Duodenal mucosa (tissue), 2 donors: ENCODE data around the gene DNAH2.

Source experiments
- H3K27ac ChIP-seq: one replicate; pipeline ENCODE4 v1.7.0; 2013; ENCODE audit warnings: low read depth, low read length
- H3K27me3 ChIP-seq, 2 donors: one replicate each; pipeline ENCODE4 v1.7.0; 2013; ENCODE audit warnings: low read length in 2 of 2, control low read depth in 1 of 2; ENCODE audit not compliant: insufficient read depth in 2 of 2, control insufficient read depth in 1 of 2
- H3K36me3 ChIP-seq, 2 donors: one replicate each; pipeline ENCODE4 v1.7.0; 2013; ENCODE audit warnings: low read length in 2 of 2, control low read depth in 1 of 2; ENCODE audit not compliant: insufficient read depth in 2 of 2, control insufficient read depth in 1 of 2
- H3K4me1 ChIP-seq, 2 donors: one replicate each; pipeline ENCODE4 v1.7.0; 2013; ENCODE audit warnings: low read length in 2 of 2, control low read depth in 1 of 2; ENCODE audit not compliant: insufficient read depth in 2 of 2, control insufficient read depth in 1 of 2
- H3K4me3 ChIP-seq, 2 donors: one replicate each; pipeline ENCODE4 v1.7.0; 2013; ENCODE audit warnings: low read length in 2 of 2, low read depth in 1 of 2
- H3K9ac ChIP-seq, 2 donors: one replicate each; pipeline ENCODE4 v1.7.0; 2013; ENCODE audit warnings: low read length in 2 of 2, low read depth in 1 of 2
- H3K9me3 ChIP-seq, 2 donors: one replicate each; pipeline ENCODE4 v1.7.0; 2013; ENCODE audit warnings: low read length in 2 of 2, control low read depth in 1 of 2; ENCODE audit not compliant: control insufficient read depth in 1 of 2

Gene DNAH2

DNA sequence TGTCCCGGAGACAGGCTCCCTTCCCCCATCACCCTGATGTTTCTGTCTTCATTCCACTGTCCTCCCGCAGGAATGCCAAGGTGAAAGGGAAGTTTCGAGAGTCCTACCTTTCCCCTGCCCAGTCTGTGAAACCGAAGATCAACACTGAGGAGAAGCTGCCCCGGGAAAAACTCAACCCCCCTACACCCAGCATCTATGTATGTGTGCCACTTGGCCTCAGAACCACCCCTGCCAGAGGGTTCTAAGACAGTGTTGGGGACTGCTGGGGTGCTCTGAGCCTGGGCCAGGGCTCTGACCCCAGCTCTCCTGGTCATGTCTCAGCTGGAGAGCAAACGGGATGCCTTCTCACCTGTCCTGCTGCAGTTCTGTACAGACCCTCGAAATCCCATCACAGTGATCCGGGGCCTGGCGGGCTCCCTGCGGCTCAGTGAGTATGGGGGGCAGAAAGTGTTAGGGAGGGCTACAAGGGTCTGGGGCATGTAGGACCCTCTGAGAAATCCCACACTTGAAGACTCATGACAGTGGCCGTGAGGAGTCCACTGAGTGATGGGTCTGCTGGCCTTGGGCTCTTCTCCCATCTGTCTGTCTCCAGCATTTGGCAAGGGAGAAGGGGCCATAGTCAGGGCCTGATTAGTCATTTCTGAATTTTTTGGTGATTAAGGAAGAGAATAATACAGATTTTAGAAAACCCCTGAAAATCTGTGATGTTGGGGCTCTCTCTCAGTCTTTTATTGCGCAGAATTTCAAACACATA is 132.4 kb downstream of the DNAH2 start:
- H3K36me3 ChIP-seq: peaks cover 51 to 61% of the 10 kb centered on the region in 2 donors

DNA sequence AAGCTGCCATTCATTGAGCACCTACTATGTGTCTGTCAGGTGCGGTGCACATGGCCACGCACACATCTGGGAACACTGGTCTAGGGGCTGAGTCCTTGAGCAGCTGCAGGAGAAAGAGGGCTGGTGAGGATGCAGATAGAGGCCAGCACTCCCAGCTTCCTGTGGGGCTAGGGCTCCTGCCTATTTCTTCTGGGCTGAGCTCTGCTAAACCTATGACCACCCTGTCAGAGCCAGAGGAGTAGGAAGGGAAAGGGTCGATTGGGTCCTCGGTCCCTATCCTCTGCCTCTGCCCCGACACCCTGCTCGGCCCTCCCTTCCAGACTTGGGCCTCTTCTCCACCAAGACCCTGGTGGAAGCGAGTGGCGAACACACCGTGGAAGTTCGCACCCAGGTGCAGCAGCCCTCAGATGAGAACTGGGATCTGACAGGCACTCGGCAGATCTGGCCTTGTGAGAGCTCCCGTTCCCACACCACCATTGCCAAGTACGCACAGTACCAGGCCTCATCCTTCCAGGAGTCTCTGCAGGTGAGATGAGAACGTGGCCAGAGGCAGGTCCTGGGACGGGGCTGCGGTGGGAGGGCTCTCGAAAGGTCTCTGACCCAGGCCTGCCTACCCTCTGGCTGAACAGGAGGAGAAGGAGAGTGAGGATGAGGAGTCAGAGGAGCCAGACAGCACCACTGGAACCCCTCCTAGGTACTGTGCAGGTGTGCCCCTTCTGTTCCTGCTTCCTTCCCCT is 133.3 kb downstream of the DNAH2 start:
- H3K27ac ChIP-seq: no peak overlapping the region
- peaks cover 19 to 24% of the 10 kb centered on the region in 2 donors for H3K4me1 ChIP-seq
- H3K4me3 ChIP-seq: peak overlapping the region; percentile 35 to 54
- no peaks in the 10 kb centered on the region for H3K9me3 ChIP-seq
- peaks cover 48 to 62% of the 10 kb centered on the region in 2 donors for H3K36me3 ChIP-seq
- H3K9ac ChIP-seq: peak overlapping the region in 1 of 2 donors; percentile 35
- H3K27me3 ChIP-seq: no peaks in the 10 kb centered on the region

More for the DNA sequence above, 132.4 kb downstream of the DNAH2 start:
- H3K9me3 ChIP-seq: no peaks in the 10 kb centered on the region
- peaks cover 23 to 24% of the 10 kb centered on the region in 2 donors for H3K4me1 ChIP-seq
- H3K9ac ChIP-seq: no peak overlapping the region
- no peak overlapping the region for H3K27ac ChIP-seq
- H3K4me3 ChIP-seq: no peak overlapping the region
- H3K27me3 ChIP-seq: no peaks in the 10 kb centered on the region

DNA sequence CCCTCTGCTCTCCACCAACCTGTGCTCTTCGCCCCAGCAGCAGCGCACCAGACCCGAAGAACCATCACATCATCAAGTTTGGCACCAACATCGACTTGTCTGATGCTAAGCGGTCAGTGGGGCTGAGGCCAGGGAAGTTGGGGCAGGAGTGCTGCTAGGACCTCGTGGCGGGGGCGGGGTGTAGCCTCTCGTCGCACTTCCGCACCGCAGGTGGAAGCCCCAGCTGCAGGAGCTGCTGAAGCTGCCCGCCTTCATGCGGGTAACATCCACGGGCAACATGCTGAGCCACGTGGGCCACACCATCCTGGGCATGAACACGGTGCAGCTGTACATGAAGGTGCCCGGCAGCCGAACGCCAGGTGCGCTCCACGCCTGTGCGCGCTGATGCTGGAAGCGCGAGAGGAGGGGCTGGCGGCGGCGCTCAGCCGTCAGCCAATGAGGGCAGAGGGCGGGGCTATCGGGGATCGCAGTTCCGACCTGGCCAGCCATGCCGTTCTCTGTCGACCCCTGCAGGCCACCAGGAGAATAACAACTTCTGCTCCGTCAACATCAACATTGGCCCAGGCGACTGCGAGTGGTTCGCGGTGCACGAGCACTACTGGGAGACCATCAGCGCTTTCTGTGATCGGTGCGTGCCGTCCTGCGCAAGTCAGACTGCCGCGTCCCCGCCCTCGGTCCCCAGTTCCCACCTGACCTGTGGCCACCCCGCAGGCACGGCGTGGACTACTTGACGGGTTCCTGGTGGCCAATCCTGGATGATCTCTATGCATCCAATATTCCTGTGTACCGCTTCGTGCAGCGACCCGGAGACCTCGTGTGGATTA is 134.1 kb downstream of the DNAH2 start:
- H3K27me3 ChIP-seq: no peaks in the 10 kb centered on the region
- no peaks in the 10 kb centered on the region for H3K9me3 ChIP-seq
- peaks cover 44 to 58% of the 10 kb centered on the region in 2 donors for H3K36me3 ChIP-seq
- H3K4me1 ChIP-seq: peaks cover 27 to 32% of the 10 kb centered on the region in 2 donors
- H3K27ac ChIP-seq: no peak overlapping the region
- H3K4me3 ChIP-seq: peak overlapping the region; percentile 35 to 54
- H3K9ac ChIP-seq: peak overlapping the region in 1 of 2 donors; percentile 35

DNA sequence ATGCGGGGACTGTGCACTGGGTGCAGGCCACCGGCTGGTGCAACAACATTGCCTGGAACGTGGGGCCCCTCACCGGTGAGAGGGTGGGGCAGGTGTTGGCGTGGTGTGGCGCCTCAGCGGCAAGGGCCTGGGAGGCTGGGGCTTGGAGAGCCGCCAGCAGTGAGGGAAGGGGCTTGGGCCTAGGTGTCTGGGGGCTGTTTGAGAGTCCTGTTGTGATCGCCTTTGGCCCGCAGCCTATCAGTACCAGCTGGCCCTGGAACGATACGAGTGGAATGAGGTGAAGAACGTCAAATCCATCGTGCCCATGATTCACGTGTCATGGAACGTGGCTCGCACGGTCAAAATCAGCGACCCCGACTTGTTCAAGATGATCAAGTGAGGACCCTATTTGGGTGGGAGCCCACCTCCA is 134.7 kb downstream of the DNAH2 start:
- no peaks in the 10 kb centered on the region for H3K27me3 ChIP-seq
- H3K9me3 ChIP-seq: no peaks in the 10 kb centered on the region
- H3K27ac ChIP-seq: no peak overlapping the region
- H3K4me3 ChIP-seq: no peak overlapping the region
- H3K4me1 ChIP-seq: peaks cover 29 to 36% of the 10 kb centered on the region in 2 donors
- H3K36me3 ChIP-seq: peaks cover 41 to 52% of the 10 kb centered on the region in 2 donors
- no peak overlapping the region for H3K9ac ChIP-seq

DNA sequence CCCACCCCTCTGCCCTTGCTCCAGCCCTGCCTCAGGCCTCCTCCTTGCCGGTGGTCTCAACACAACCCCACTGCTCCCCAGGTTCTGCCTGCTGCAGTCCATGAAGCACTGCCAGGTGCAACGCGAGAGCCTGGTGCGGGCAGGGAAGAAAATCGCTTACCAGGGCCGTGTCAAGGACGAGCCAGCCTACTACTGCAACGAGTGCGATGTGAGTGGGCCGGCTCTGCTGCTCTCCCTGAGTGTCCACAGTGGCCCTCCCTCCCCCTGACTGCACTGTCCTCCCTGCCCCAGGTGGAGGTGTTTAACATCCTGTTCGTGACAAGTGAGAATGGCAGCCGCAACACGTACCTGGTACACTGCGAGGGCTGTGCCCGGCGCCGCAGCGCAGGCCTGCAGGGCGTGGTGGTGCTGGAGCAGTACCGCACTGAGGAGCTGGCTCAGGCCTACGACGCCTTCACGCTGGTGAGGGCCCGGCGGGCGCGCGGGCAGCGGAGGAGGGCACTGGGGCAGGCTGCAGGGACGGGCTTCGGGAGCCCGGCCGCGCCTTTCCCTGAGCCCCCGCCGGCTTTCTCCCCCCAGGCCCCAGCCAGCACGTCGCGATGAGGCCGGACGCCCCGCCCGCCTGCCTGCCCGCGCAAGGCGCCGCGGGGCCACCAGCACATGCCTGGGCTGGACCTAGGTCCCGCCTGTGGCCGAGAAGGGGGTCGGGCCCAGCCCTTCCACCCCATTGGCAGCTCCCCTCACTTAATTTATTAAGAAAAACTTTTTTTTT is 135.6 kb downstream of the DNAH2 start:
- Histone ChIP-seq H3K27ac (no peak overlapping the region), H3K36me3 (peaks cover 39 to 46% of the 10 kb centered on the region in 2 donors), H3K4me3 (no peak overlapping the region), H3K27me3 (no peaks in the 10 kb centered on the region), H3K4me1 (peaks cover 31 to 37% of the 10 kb centered on the region in 2 donors), H3K9ac (no peak overlapping the region), H3K9me3 (no peaks in the 10 kb centered on the region)

DNA sequence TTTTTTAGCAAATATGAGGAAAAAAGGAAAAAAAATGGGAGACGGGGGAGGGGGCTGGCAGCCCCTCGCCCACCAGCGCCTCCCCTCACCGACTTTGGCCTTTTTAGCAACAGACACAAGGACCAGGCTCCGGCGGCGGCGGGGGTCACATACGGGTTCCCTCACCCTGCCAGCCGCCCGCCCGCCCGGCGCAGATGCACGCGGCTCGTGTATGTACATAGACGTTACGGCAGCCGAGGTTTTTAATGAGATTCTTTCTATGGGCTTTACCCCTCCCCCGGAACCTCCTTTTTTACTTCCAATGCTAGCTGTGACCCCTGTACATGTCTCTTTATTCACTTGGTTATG is 136.1 kb downstream of the DNAH2 start:
- no peak overlapping the region for H3K4me3 ChIP-seq
- no peaks in the 10 kb centered on the region for H3K9me3 ChIP-seq
- no peak overlapping the region for H3K9ac ChIP-seq
- H3K27ac ChIP-seq: no peak overlapping the region
- peaks cover 39 to 43% of the 10 kb centered on the region in 2 donors for H3K36me3 ChIP-seq
- peaks cover 36 to 43% of the 10 kb centered on the region in 2 donors for H3K4me1 ChIP-seq
- no peaks in the 10 kb centered on the region for H3K27me3 ChIP-seq

DNA sequence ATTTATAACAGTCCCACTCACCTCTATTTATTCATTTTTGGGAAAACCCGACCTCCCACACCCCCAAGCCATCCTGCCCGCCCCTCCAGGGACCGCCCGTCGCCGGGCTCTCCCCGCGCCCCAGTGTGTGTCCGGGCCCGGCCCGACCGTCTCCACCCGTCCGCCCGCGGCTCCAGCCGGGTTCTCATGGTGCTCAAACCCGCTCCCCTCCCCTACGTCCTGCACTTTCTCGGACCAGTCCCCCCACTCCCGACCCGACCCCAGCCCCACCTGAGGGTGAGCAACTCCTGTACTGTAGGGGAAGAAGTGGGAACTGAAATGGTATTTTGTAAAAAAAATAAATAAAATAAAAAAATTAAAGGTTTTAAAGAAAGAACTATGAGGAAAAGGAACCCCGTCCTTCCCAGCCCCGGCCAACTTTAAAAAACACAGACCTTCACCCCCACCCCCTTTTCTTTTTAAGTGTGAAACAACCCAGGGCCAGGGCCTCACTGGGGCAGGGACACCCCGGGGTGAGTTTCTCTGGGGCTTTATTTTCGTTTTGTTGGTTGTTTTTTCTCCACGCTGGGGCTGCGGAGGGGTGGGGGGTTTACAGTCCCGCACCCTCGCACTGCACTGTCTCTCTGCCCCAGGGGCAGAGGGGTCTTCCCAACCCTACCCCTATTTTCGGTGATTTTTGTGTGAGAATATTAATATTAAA is 136.7 kb downstream of the DNAH2 start:
- Histone ChIP-seq H3K4me1 (peaks cover 42 to 48% of the 10 kb centered on the region in 2 donors), H3K27me3 (no peaks in the 10 kb centered on the region), H3K4me3 (no peak overlapping the region), H3K36me3 (peaks cover 35 to 41% of the 10 kb centered on the region in 2 donors), H3K9me3 (no peaks in the 10 kb centered on the region), H3K27ac (no peak overlapping the region), H3K9ac (no peak overlapping the region)

DNA sequence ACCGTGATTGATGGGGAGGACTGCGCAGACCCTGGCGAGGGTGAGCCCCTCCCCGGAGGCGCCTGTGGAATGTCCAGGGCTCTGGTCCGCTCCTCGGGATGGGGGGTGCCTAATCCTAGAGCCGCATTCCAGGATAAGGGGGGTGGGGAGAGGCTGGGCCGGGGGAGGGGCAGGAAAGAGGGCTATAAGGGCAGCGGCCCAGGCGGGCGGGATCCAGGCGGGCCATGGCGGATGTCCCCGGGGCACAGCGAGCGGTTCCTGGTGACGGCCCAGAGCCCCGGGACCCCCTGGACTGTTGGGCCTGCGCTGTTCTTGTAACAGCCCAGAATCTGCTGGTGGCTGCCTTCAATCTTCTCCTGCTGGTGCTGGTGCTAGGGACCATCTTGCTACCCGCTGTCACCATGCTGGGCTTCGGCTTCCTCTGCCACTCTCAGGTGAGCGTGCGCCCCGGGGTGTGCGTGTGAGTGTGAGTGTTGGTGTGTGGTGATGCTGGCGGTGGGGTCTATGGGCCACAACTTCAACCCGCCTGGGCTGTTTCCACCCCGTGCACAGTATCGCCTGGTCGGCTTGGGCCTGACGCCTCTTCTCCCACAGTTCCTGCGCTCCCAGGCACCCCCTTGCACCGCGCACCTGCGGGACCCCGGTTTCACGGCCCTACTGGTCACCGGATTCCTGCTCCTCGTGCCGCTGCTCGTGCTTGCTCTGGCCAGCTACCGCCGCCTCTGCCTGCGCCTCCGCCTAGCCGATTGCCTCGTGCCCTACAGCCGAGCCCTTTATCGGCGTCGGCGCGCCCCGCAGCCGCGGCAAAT is 137.5 kb downstream of the DNAH2 start, which contains the start of gene TMEM88:
TMEM88 (plus strand) TSS at position 216 of the 809 bp plus-strand sequence; CDS start at position 225, 9 bp downstream.
- peaks cover 28 to 36% of the 10 kb centered on the region in 2 donors for H3K36me3 ChIP-seq
- peaks cover 43 to 48% of the 10 kb centered on the region in 2 donors for H3K4me1 ChIP-seq
- peak within 1 kb of the TSS; percentile 36 to 87 for H3K4me3 ChIP-seq

More for the DNA sequence above, 137.5 kb downstream of the DNAH2 start, which contains the start of gene TMEM88:
- Histone ChIP-seq H3K9ac (peak within 1 kb of the TSS in 1 of 2 donors; percentile 65), H3K9me3 (no peaks in the 10 kb centered on the region), H3K27me3 (no peaks in the 10 kb centered on the region), H3K27ac (peak within 1 kb of the TSS; percentile 26)
